HG03439 (cell line): ENCODE measurements around the gene MAPRE3.
"Not testable (repeated sequence)": the region's sequence is repeated elsewhere in the genome, so short reads cannot be mapped to it uniquely, and the experiment has no call there.

Source experiments
- ATAC-seq: cut with Tn5 transposase; IDR thresholded peaks from one replicate; pipeline ENCODE4 v1.9.1; 2021; ENCODE audit warnings: mild to moderate bottlenecking, moderate library complexity; ENCODE audit not compliant: unreplicated experiment

The MAPRE3 gene

DNA sequence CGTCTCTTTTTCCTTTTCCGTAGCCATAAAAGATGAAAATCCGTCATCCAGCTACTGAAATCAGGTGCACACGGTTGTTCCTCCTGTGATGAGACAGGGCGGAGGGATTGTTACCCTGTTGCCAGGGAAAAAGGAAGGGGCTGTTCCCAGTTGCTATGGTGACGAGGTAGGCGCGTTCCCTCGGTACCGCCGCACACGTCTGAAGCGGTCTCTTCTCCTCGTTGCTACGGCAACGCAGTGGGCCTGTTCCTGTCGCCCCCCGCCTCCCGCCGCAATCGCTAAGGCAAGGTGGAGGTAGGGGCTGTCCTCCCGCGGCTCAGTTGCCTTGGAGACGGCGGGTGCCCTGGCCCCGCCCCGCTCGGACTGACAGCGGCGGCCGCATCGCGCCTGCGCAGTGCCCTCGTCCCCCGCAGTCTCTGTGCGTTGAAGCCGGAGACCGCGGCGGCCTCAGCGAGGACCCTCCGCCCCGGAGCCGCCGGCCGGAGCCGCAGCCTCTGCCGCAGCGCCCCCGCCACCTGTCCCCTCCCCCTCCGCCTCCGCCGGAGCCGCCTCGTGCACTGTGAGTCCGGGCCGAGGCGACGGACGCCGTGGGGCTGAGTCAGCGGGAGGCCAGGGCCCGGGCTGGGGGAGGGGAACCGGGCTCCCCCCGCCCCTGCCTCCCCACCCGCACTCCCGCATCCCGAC, at the start of gene MAPRE3:
MAPRE3 (plus strand) TSS at position 394 of the 684 bp plus-strand sequence. CDS start 51,582 bp downstream, outside the sequence.
- peak; percentile 69 for ATAC-seq

GRCh38 chr2:26921323-26921722, 49.1 kb upstream of the MAPRE3 start:
- no peak for ATAC-seq

DNA sequence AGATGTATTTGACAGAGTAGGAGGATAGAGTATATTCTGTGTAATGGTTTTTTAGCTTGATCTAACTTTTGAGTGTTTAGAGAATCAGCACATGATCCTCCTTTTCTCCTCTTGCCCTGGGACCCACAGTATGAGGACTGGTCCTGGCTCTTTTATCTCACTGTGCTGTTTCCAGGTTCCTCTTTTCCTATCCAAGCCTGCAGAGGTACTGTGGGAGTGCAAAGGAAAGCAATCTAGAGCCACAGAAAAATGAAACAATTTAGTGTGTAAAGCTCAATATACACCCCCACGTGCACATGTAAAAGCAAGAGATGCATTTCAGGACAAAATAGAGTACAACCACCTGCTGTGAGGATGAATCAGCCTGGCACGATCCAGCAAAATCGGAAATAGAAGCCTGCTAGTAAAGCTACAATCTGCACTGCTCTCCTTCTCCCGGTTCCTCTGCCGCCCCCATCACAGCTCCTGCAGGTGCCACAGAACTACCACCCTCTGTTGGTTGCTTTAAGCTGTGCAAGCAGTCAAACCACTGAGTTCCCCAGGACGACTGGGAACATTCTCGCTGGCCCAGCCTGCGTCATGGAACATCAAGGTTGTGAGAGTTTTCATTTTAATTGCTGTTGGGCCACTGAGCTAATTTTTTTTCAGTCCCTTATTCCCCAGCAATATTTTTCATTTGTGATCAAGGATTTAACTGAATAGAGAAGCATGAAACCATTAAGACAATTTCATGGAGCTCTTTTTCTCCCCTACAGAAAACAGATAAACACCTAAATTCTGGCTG, 47.8 kb upstream of the MAPRE3 start:
- no peak for ATAC-seq

DNA sequence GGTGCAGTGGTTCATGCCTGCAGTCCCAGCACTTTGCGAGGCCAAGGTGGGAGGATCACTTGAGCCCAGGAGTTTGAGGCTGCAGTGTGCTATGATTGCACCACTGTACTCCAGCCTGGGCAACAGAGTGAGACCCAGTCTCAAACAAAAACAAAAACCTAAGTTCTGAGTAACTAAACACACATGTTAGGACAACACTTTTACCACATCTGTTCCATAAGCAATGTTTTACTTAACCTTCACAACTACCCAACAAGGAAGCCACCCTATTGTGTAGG, 47.3 kb upstream of the MAPRE3 start:
- ATAC-seq: not testable (repeated sequence)

DNA sequence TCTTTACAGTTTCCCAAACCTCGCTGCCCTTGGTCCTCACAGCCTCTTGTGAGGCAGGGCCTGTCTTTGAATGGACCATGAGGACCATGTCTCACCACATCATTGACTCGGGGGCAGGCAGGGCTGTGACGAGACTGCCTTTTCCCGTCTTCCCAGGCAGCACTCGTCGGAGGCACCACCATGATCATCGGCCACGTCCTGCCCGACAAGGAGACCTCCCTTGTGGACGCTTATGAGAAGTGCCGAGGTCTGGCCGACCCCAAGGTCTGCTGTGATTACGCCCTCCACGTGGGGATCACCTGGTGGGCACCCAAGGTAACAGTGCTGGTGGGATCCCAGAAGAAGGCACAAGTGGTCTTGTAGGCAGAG, 45.7 kb upstream of the MAPRE3 start:
- no peak for ATAC-seq

GRCh38 chr2:26925100-26925791, 45.2 kb upstream of the MAPRE3 start:
- no peak for ATAC-seq

GRCh38 chr2:26927221-26927620, 43.2 kb upstream of the MAPRE3 start:
- ATAC-seq: no peak

GRCh38 chr2:26932974-26933373, 37.5 kb upstream of the MAPRE3 start:
- ATAC-seq: no peak

DNA sequence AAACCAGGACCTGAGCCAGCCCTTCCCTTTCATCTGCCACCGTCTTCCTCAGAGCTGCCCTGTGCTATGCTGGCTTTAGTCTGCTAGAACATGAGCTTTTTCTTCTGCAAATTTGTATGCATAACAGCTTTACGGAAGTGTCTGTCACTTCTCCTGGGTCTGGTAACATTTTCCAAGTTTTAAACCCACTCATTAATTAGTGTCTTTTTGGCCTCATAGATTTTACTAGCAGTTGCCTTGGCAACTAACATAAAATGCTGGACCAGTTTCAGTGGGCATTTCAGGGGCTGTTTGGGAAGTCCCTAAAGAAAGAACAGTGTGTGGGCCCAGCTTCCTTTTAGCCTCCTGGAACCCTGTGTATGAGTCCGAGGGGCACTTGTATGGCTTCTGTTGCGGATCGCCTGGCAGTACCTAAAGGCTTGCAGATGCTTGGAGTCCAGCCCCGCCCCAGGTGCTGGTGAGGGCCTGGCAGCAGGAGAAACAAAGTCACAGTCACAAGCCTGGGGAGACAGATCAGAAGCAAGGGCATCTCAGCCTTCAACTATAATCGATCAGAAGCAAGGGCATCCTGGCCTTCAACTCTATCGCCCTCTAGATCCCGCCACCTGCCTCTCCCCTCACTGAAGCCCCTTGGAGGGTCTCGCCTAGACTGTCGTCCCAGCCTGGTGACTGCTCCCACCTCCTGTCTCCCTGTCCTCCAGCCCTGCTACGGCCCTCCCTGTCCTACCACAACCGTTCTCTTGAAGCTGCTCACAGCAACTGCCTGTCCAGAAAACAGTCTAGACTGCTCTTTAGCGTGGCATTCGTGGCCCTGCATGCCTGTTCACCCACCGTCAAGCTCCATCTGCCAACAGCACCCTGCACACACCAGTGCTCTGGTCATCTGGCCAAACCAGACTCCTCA, 36.8 kb upstream of the MAPRE3 start:
- ATAC-seq: no peak

- ATAC-seq: no peak
These were observed 36.1 kb upstream of the MAPRE3 start for GRCh38 chr2:26934335-26934724.

DNA sequence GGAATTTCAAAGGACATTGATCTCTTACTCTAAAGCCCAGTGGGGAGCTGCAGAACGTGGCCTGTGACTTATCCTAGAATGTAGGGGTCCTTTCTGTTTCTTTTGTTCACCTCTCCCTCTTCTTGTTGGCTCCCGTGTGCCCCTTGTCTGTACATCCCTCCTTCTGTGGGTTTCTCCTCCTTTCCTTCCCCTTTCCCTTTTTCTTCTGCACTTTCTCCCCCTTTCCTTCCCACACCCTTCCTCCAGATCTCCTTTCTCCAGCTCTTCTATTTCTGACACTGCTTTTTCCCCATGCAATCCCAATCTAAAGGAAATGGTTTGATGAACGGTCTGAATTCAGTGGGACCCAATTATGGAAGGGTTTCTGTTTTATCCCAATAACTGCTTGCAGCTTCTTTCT, 35.5 kb upstream of the MAPRE3 start:
- ATAC-seq: no peak

- ATAC-seq: no peak
These were observed 33.6 kb upstream of the MAPRE3 start for GRCh38 chr2:26936855-26937254.

DNA sequence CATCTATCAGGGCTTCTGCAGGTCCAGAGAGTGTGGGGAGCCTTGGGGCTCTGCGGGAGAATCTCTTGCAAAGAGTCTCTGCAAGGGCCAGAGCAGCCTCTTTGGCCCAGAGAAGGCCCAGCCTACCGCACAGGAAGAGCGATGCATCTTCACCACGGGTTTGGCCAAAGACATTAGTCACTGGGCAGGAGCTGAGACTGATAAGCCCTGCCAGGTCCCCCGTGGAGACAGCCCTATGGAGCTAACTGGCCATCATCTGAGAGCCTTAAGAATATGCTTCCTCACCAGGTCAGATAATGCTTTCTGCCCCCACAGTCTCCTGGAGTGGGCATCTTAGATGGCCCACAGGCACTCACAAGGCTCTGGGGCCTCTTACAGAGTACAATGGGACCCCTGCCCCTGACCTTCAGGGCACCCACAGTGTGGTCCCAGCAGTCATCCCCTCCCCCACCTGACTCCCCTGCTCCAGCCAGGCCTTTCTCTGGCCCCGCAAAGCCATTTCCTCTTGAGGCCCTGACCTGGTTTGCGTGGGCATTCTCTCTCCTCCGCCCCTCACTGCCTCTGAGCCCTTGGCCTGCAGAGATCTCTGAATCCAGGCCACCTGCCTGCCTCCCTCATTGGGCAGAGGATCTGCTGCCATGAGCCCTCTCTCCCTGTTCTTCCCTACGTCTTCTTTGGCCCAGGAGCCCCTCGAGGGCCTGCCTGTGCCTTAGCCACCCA, 31.9 kb upstream of the MAPRE3 start:
- no peak for ATAC-seq

- ATAC-seq: no peak
These were observed 30.4 kb upstream of the MAPRE3 start for GRCh38 chr2:26940001-26940400.

DNA sequence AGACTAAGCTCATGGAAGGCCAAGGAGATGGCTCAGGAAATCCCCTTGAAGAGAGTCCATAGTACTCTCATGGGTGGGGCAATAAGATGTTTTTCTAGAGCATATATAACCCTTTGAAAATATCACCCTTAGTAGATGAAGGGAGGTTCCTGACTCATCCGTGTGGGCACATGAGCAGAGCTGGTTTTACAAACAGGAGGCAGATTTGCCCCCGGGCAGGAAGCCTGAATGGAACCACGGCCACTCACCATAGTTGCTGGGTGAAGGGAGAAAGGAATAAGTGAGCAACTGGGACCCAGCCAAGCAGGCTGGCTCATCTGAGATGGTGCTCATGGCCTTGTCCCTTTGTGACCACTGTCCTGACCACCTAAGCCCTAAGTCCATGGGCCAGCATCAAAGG, 29.0 kb upstream of the MAPRE3 start:
- ATAC-seq: no peak

GRCh38 chr2:26942543-26943295, 27.7 kb upstream of the MAPRE3 start:
- ATAC-seq: no peak

GRCh38 chr2:26945991-26946750, 24.3 kb upstream of the MAPRE3 start:
- ATAC-seq: no peak

DNA sequence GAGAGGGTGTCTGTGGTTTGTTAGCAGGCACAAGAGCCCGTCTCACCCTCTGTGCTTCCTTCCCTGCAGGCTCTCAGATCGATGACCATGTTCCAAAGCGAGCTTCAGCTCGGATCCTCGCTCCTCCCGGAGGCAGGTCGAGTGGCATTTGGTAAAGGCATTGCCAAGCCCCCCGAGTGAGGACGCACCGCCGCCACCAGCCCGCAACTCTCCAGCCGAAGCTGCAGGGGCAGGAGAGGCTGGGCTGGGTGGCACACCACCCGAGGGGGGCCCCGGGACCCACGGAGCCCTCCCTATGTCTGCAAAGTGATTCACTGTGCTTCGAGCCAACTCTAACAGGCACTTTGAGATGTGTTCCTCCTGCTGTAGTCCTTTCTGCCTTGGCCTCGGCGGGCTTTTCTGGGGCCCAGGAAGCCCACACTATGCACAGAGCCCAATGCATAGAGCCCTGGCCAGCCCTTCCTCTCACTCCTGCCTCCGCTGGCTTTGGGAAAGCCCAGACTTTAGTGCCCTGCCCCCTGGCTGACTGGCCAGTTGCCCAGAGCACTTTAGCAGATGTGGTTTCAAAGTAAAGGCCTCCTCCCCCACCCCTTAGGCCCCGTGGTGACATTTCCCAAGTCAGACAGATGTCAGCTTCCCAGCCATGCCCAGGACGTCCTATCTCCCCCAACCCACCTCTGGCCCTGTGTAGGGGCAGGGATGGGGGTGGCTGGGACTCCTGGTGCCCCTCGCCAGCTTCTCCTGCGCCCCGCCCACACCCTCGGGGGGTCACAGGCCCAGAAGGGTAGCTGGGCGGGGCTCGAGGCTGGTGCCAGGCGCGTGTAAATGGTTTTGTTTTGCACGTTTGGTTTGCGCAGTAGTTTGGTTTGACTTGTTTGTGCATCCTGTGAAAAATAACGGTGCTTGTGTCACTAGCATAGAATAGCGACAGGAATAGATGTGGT, 23.3 kb upstream of the MAPRE3 start:
- ATAC-seq: no peak
